ENCODE results near the gene SIGLEC5. TPM values are rescaled to one million over a fixed set of nuclear protein-coding genes. Genes with fewer than 3 reads are reported as not detected.

The SIGLEC5 gene
- total and polyA plus RNA-seq, 2 of the 13 experiments (the other 11 are each of a cell fraction or from before 2014, with no cell fraction given): not detected

DNA sequence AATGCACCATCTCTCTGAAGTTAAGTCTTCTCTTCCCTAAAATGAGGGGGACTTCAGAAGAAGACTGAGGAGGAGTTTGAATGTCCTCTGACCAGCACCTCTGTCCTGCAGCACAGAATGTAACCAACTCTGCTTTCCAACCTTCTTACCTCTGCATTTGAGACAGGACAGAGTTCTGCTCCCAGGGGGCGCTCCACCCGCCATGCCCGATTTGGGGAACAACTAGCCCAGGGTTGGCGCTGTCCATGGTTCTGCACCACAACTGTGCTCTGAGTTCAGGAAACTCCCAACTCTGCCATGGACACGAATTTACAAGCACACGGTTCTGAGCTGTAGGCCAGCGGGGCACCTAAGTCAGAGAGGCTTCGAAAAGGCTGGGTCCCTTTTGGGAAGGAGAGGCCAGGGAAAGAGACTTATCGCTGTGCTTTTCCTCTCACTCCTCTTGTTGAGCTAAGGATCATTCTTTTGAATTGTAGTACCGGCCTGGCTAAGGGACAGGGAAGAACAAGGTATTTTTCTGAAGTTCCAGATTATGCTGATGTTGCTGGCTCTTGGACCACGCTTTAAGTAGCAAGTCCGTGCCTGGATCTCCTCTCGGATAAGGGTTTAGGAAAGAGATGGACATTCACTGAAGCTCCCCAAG is 22.2 kb downstream of the SIGLEC5 start (continued):
- peak; percentile 97 for TF ChIP-seq KLF6 (CRISPR knock-in tag; IDR thresholded peaks at IDR 0.05)
- no peak for TF ChIP-seq ZNF260 (CRISPR knock-in tag; IDR thresholded peaks at IDR 0.05; ENCODE audit: borderline replicate concordance, low read depth)
- TF ChIP-seq HIVEP1 (CRISPR knock-in tag; IDR thresholded peaks at IDR 0.05): 0 out of 2 replicates have a peak, but pooled peaks have one; percentile 49
- no peak for TF ChIP-seq ZNF33B (CRISPR knock-in tag; IDR thresholded peaks at IDR 0.05)
- TF ChIP-seq, protein P1, sequence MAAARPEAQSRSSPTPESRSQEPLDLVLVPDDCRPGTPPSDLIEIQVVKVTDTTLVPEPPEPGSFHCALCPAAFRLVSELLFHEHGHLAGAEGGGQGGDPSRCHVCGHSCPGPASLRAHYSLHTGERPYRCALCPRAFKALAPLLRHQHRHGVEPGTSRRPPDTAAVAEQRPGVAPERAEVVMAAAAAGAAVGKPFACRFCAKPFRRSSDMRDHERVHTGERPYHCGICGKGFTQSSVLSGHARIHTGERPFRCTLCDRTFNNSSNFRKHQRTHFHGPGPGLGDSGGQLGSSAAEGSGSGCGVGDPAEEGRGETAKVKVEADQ (CRISPR knock-in tag; IDR thresholded peaks at IDR 0.05; ENCODE audit: borderline replicate concordance): 0 out of 2 replicates have a peak, but pooled peaks have one; percentile 27
- TF ChIP-seq KAT2B (IDR thresholded peaks at IDR 0.05; ENCODE audit: borderline replicate concordance, low read depth, low read length): no peak
- TF ChIP-seq MIXL1 (CRISPR knock-in tag; IDR thresholded peaks at IDR 0.05): peak; percentile 92
- no peak for TF ChIP-seq SMARCC2 (IDR thresholded peaks at IDR 0.05)
- TF ChIP-seq ATF1 (CRISPR knock-in tag; IDR thresholded peaks at IDR 0.05): no peak
- TF ChIP-seq, protein P2, sequence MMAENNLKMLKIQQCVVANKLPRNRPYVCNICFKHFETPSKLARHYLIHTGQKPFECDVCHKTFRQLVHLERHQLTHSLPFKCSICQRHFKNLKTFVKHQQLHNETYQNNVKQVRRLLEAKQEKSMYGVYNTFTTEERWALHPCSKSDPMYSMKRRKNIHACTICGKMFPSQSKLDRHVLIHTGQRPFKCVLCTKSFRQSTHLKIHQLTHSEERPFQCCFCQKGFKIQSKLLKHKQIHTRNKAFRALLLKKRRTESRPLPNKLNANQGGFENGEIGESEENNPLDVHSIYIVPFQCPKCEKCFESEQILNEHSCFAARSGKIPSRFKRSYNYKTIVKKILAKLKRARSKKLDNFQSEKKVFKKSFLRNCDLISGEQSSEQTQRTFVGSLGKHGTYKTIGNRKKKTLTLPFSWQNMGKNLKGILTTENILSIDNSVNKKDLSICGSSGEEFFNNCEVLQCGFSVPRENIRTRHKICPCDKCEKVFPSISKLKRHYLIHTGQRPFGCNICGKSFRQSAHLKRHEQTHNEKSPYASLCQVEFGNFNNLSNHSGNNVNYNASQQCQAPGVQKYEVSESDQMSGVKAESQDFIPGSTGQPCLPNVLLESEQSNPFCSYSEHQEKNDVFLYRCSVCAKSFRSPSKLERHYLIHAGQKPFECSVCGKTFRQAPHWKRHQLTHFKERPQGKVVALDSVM (CRISPR knock-in tag; IDR thresholded peaks at IDR 0.05): no peak
- TF ChIP-seq, protein P3, sequence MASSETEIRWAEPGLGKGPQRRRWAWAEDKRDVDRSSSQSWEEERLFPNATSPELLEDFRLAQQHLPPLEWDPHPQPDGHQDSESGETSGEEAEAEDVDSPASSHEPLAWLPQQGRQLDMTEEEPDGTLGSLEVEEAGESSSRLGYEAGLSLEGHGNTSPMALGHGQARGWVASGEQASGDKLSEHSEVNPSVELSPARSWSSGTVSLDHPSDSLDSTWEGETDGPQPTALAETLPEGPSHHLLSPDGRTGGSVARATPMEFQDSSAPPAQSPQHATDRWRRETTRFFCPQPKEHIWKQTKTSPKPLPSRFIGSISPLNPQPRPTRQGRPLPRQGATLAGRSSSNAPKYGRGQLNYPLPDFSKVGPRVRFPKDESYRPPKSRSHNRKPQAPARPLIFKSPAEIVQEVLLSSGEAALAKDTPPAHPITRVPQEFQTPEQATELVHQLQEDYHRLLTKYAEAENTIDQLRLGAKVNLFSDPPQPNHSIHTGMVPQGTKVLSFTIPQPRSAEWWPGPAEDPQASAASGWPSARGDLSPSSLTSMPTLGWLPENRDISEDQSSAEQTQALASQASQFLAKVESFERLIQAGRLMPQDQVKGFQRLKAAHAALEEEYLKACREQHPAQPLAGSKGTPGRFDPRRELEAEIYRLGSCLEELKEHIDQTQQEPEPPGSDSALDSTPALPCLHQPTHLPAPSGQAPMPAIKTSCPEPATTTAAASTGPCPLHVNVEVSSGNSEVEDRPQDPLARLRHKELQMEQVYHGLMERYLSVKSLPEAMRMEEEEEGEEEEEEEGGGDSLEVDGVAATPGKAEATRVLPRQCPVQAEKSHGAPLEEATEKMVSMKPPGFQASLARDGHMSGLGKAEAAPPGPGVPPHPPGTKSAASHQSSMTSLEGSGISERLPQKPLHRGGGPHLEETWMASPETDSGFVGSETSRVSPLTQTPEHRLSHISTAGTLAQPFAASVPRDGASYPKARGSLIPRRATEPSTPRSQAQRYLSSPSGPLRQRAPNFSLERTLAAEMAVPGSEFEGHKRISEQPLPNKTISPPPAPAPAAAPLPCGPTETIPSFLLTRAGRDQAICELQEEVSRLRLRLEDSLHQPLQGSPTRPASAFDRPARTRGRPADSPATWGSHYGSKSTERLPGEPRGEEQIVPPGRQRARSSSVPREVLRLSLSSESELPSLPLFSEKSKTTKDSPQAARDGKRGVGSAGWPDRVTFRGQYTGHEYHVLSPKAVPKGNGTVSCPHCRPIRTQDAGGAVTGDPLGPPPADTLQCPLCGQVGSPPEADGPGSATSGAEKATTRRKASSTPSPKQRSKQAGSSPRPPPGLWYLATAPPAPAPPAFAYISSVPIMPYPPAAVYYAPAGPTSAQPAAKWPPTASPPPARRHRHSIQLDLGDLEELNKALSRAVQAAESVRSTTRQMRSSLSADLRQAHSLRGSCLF (CRISPR knock-in tag; IDR thresholded peaks at IDR 0.05; ENCODE audit: borderline replicate concordance): peak; percentile 93; the same call in 1 of the 2 replicates
- peak; percentile 99 for TF ChIP-seq ZNF232 (CRISPR knock-in tag; IDR thresholded peaks at IDR 0.05; ENCODE audit: borderline replicate concordance)
- TF ChIP-seq ZNF780A (CRISPR knock-in tag; IDR thresholded peaks at IDR 0.05): peak; percentile 91
- no peak for TF ChIP-seq SNRNP70 (IDR thresholded peaks at IDR 0.05; ENCODE audit: low read depth, low read length)
- TF ChIP-seq, protein P4, sequence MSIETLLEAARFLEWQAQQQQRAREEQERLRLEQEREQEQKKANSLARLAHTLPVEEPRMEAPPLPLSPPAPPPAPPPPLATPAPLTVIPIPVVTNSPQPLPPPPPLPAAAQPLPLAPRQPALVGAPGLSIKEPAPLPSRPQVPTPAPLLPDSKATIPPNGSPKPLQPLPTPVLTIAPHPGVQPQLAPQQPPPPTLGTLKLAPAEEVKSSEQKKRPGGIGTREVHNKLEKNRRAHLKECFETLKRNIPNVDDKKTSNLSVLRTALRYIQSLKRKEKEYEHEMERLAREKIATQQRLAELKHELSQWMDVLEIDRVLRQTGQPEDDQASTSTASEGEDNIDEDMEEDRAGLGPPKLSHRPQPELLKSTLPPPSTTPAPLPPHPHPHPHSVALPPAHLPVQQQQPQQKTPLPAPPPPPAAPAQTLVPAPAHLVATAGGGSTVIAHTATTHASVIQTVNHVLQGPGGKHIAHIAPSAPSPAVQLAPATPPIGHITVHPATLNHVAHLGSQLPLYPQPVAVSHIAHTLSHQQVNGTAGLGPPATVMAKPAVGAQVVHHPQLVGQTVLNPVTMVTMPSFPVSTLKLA (IDR thresholded peaks at IDR 0.05): no peak
- no peak for TF ChIP-seq MTA1 (CRISPR knock-in tag; IDR thresholded peaks at IDR 0.05; ENCODE audit: borderline replicate concordance)
- TF ChIP-seq, protein P5, sequence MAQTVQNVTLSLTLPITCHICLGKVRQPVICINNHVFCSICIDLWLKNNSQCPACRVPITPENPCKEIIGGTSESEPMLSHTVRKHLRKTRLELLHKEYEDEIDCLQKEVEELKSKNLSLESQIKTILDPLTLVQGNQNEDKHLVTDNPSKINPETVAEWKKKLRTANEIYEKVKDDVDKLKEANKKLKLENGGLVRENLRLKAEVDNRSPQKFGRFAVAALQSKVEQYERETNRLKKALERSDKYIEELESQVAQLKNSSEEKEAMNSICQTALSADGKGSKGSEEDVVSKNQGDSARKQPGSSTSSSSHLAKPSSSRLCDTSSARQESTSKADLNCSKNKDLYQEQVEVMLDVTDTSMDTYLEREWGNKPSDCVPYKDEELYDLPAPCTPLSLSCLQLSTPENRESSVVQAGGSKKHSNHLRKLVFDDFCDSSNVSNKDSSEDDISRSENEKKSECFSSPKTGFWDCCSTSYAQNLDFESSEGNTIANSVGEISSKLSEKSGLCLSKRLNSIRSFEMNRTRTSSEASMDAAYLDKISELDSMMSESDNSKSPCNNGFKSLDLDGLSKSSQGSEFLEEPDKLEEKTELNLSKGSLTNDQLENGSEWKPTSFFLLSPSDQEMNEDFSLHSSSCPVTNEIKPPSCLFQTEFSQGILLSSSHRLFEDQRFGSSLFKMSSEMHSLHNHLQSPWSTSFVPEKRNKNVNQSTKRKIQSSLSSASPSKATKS (CRISPR knock-in tag; IDR thresholded peaks at IDR 0.05): peak; percentile 76; the same call in 1 of the 2 replicates
- TF ChIP-seq RFXAP (CRISPR knock-in tag; IDR thresholded peaks at IDR 0.05; ENCODE audit: borderline replicate concordance): peak; percentile 85; the same call in 1 of the 2 replicates
